Activated T-cell treated with anti-CD3 and anti-CD28 coated beads, Interleukin-2, amount 50 U/mL, for 48 hours (primary cell): ENCODE measurements around the gene NECAB2.

Source experiments
- DNase-seq, 2 experiments: peaks; one replicate each; pipeline ENCODE4 v3.0.0-alpha.2; 2020

NECAB2 gene

GRCh38 chr16:83968306-83968851 lies 335 bp downstream of the NECAB2 start:
- no peak for DNase-seq

GRCh38 chr16:83968891-83969649 lies 1.0 kb downstream of the NECAB2 start:
- no peak for DNase-seq

- DNase-seq: no peak
These were observed 1.9 kb downstream of the NECAB2 start for GRCh38 chr16:83969771-83970429.

- DNase-seq: no peak
These were observed 2.4 kb downstream of the NECAB2 start for GRCh38 chr16:83970430-83970815.

- DNase-seq: no peak
These were observed 3.4 kb downstream of the NECAB2 start for GRCh38 chr16:83971165-83972130.

GRCh38 chr16:83972256-83973008 lies 4.4 kb downstream of the NECAB2 start:
- DNase-seq: no peak

GRCh38 chr16:83973077-83973476 lies 5.0 kb downstream of the NECAB2 start:
- no peak for DNase-seq

GRCh38 chr16:83973581-83974385 lies 5.7 kb downstream of the NECAB2 start:
- no peak for DNase-seq

- DNase-seq: no peak
These were observed 6.4 kb downstream of the NECAB2 start for GRCh38 chr16:83974475-83974874.

- DNase-seq: no peak
These were observed 7.7 kb downstream of the NECAB2 start for GRCh38 chr16:83975590-83976260.

- DNase-seq: no peak
These were observed 9.2 kb downstream of the NECAB2 start for GRCh38 chr16:83977056-83977815.

- no peak for DNase-seq
These were observed 10.4 kb downstream of the NECAB2 start for GRCh38 chr16:83978401-83978904.

GRCh38 chr16:83979441-83979840 lies 11.4 kb downstream of the NECAB2 start:
- no peak for DNase-seq

GRCh38 chr16:83980794-83981193 lies 12.8 kb downstream of the NECAB2 start:
- no peak for DNase-seq

- DNase-seq: no peak
These were observed 13.8 kb downstream of the NECAB2 start for GRCh38 chr16:83981799-83982198.

GRCh38 chr16:83983491-83983890 lies 15.4 kb downstream of the NECAB2 start:
- DNase-seq: no peak

- DNase-seq: no peak
These were observed 21.3 kb downstream of the NECAB2 start for GRCh38 chr16:83989300-83989699.

- no peak for DNase-seq
These were observed 22.4 kb downstream of the NECAB2 start for GRCh38 chr16:83990492-83990891.

- no peak for DNase-seq
These were observed 24.6 kb downstream of the NECAB2 start for GRCh38 chr16:83992624-83993023.

- DNase-seq: no peak
These were observed 26.0 kb downstream of the NECAB2 start for GRCh38 chr16:83994087-83994486.
